NCI-H526 treated with DMSO at 0.1 percent for 48 hours (cell line): ENCODE measurements around the gene FREM1.
A peak's percentile ranks its signal among the peaks of the same experiment; 100 is the strongest.

Source experiments
- DNase-seq: peaks from one replicate; lab custom pipeline; 2025; lab: John Stamatoyannopoulos, UW

FREM1 gene

DNA sequence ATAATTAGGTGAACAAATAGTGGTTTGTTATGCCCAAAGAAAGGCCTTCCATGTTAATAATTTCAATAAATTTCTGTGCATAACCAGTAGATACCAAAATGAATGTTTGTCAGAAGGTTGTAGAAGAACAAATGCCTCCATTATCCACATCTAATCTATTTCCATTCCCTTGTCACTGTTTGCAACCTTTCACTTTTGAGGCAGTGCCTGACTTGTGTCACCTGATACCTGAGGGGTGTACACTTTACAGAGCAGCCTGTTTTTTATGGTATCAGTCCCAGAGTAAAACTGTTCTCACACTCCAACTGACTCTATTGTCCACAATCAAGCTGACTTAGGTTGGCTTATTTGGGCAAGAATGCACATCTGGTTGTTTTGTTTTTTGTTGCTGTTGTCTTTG lies 40.1 kb downstream of the FREM1 start:
- no peak for DNase-seq

DNA sequence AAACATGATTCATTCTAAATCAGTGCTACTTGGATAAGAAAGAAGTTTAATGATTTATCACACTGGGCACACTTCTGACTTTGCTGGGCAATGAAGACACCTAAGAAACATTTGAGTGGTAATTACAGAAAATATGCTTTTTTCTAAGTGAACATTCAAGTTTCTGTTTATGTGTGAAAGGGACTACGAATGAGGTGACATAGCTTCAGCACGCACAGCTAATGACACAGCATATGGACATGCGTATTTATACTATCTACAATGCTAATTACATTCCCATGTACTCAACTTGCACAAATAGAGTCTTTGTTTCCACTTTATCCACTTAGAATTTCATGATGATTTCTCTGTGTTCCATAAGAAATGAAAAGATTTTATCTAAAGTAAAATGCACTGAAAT lies 40.6 kb downstream of the FREM1 start:
- no peak for DNase-seq

DNA sequence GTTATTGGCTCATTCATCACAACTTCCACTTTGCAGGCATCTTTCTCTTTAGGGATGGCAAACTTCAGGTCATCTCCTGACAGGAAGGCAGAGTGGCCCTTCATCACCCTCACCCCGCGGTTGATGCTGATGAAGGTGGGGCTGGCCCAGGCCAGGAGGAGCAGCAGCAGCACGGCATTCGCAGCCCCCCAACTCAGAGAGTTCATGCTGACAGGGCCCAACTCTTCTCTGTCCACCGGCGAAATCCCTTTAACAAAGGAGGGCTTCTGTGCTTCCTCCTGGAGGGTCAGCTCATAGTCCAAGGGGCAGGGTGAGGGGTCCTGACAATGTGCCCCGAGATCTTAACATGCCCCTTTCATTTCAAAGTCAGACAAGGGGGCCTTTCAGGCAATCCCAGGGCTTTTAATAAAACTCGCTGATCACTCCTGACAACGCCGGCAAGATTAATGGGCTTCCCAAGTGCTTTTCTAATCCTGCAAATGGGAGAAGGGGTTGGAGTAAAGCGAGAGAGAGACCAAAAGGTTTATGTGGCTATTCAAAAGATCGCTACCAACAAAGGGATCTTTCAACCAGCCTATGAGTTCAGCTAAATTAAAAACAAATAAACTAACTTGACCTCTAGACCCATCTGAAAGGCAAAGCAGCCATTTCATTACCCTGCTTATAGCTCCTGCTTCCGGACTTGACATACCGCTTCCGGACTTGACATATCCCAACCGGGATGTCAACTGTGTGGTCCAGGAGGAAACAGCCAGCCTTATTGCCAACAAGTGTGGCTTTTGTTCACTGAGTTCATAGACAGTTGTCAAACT lies 41.2 kb downstream of the FREM1 start:
- no peak for DNase-seq

DNA sequence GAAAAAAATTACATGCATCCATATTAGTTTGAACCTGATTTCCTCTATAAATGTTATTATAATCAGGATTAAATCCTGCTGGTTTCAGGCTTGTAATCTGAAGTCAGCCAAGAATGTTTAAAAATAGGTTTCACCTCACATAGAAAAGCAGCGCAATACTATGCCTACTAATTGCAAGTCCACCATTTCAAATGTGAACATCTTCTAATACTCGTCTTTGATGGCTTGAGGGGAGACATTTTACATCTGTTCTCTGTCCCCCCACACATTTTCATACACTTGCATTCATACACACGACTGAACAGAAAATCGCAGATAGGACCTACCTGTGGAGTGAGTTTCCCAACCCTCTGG lies 41.8 kb downstream of the FREM1 start:
- DNase-seq, result no peak

DNA sequence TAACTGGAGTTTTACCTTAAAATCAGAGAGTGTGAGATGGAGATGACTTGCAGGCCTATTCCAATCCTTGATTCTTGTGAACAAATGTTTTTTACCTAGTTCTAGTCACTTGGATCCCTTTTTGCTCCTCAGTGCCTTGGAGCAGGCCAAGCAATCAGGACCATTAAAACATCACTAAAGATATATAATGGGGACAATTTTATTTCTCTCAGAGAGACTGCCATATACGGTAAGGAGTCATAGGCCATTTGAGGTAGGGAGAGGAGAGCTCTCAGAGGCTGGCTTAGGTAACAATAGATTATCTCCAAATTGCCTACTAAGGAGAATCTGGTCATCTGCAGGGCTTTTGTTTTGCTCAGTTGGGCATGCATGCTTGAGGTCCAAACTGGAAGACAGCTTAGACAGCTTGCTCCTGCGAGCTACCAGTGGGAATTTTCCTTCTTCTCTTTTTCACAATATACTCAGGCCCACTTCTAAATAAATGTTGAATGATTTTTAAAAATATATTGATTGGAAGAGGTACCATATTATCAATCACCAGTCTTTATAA lies 44.0 kb downstream of the FREM1 start:
- DNase-seq, result no peak

DNA sequence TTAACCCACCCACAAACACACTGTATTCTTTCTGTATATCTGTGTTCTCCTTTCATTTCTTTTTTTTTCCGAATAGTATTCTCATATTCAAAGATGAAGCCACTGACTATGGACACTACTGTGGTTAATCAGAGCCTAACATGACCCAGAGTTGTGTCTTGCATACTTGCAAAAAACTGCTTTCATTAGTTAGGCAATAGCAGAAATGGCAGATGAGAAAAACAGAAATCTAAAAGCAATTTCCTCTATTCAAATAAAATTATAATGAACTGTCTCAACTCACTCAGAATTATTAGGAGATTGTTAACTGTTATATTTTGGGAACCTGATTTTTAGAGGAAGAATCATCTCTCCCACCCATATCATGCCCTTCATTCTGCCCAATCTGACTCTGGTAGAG lies 45.9 kb downstream of the FREM1 start:
- DNase-seq, result no peak

DNA sequence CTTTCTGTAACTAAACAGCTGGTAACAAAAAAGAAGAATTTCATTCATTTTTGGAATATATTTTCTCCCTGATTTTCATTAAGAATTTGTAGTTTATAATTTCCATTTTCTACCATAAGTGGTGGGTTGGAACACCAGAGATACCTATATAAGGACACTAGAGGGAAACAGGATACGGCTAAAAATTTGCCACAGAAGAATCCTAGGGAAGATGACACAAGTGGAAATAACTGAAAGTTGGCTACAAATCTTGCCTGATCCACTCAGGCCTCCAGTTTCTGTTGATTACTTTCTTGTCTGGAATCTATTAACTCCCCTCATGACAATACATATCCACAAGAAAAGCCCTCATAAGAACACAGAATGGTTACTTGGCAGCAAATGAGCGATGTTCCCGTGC lies 46.8 kb downstream of the FREM1 start:
- no peak for DNase-seq

DNA sequence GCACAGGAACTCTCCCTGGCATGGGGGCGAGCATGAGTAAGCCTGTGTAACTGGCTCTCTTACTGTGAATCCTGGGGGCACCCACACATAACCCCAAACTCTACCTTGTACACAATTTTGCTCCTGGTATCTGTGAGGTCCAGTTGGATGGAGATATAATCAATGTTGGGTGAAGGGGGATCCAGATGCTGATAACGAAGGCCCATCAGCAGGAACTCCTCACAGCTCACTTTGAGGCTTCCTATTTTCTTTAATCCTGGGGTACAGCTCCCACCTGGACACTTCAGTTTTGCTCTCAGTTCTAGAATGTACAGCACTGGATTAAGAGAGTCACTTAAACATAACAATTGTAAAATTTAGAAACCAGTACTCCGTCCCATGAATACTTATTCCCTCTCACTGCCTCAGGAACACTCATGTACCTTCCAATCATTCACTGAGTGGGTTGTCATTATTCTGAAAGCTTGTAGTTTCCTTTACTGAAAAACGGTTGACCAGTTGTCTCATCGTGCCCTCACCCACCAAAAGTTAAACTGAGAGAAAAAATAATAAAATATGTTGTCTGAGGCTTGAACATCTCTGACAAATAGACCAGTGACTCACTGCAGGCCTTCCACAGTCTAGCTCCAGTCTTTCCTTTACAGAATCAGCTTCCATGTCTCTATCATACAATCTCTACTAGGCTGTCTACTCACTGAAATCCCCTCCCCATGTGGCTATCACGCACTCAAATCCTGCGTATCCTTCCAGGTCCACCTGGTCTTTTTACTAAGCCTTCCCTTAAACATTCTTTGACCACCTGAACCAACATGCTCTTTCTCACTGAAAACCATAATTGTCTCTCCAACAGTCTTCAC lies 52.6 kb downstream of the FREM1 start:
- DNase-seq, result no peak

DNA sequence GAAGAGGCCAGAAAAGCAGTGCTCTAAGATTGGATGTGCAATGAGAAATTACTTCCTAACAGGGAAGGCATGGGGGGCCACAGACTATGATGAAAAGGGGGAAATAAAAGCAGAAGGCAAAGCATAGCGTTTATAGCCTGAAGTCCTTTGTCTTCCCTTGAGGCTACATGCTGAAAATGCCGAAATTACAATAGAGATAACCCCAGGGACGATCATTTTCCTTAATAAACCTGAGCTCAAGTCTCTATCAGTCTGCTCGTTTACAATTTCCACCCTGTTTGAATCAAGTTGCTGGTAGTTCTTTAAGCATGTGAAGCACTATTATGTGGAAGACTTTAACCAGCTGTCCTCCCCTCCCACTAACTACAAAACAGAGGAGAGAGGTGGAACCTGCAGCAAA lies 60.4 kb downstream of the FREM1 start:
- DNase-seq, result no peak

DNA sequence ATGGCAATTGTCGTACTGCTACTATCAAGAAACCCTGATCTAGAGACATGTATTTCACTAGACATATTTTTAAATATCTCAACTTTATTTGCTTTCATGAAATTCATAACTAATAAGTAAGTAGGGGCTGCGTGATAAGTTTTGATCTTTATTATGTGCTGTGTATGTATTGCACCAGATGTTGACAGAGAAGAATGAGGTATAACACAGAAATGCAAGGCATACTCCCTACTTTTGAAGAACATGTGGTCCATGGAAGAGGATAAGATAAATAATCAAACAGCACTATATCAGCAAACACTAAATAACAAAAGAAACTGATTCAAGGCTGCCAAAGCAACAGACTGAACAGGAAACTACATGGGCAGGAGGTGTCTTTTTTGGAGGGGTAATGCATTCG lies 60.9 kb downstream of the FREM1 start:
- DNase-seq, result no peak

DNA sequence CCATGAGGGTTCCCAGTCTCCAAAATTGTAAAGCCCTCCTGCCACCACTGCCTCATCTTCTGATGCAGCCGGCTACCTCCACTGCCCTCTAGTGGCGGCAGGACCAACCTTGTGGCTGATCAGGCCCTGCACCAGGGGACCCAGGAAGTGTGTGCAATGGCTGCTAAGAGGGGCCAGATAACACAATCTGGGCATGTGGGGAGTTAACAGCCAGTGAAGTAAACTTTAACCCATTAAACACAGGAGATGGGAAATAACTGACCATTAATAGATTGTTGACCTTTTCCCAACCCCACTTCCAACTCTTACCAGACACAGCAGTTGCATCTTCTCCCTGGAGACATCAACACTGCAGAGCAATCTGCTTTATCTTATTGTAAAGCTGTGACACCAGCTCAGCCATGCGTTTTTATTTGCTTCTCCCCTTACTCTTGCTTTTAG lies 63.3 kb downstream of the FREM1 start:
- peak; percentile 34 for DNase-seq

DNA sequence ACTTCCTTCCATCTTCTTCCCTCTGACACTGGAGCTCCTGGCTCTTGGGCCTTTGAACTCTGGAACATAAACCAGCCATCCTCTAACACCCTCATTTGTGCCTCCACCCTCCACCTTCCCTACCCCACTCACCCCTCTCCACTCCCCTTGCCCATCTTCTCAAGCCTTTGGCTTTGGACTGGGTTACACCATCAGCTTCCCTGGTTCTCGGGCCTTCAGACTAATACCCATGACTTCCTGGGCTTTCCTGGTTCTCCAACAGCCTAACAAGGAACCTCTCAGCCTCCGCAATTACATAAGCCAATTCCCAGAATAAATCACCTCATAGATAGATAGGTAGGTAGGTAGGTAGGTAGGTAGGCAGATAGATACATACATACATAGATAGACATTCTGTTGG lies 67.1 kb downstream of the FREM1 start:
- DNase-seq, result no peak

DNA sequence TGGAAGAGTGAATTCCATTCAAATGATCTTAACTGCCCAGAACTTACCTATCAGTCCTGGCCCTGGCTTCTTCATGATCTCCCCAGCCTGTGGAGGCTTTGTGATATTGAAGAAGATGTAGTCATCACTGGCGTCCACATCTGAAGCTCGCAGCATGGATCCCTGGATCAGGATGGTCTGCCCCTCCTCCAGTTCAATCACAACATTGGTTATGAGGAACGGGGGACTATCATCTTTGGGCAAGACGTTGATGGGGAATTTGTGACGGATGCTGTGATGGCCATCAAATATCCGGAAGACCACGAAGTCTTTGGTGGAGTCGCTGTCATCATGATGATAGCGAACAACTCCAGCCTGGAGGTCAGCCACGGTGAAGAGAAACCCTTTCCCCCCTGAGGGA lies 68.0 kb downstream of the FREM1 start:
- no peak for DNase-seq

DNA sequence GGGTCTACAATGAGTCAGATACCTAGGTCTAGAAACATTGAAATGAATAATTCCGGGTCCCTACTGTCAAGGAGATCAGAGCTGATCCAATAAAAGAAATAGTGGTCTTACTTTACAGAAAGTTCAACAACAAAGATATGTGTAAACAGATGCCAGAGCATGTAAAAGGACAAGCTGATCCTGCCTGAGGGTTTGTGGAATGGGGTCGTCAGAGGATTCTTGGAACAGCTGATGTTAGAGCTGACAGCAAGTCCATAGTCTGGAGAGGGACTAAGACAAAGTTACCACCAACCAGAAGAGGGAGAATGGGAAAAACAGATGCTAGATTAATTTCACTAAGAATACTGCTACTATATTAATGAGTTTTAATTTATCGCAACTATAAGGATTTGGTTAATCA lies 71.5 kb downstream of the FREM1 start:
- DNase-seq, result no peak

DNA sequence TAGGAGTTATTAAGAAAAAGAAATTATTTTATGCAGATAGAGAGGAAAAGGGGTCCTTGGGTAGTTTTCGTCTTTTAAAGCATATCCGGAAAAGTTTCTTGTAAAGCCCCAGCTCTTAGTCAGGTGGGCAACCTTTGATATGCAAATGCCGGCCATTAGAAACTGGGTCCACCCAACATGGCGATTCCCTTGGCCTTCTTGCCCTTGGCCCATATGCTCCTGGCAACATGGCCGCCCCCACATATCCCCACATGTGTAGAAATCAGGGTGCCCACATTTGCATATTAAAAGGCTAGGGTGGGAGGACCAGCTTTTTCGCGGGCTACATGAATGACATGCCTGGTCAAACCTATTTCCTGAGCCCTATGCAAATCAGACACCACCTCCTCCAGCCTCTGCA lies 73.3 kb downstream of the FREM1 start:
- DNase-seq, result no peak

DNA sequence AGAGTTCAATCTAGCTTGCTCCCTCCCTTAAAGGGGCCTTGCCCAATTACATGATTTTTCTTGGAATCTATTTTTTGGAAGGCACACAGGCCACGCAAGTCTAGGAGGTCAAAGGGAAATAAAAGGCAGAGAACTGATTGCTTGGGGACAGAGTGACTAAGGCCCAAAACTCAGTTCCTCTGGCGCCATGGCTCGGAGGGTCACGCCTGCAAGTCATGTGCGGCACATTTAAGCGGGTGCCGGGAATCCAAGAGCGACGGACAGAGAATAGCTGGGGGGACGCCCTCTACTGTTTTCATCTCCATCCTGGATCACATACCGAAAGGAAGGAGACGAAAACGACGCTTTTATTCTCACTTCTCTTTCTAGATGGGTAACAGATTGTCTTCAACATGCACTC lies 78.6 kb downstream of the FREM1 start:
- DNase-seq, result no peak

DNA sequence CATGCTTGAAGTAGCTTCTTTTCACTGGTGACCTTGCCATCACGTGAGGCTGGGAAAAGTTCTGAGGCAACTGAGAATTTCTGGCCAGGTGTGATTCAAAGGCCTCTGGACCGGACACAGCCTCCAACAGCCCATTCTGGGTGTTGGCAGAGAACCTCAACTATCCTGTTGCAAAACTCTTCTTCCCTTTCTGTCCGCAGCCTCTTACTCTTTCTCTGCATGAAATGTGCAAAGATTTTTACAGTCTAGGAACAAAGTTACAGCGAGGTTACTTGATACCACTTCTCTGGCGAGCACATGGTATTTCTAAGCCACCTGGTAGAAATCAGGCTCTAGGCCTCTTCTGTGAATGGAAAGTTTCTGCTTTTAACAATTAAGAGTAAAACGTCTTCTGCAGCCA lies 79.2 kb downstream of the FREM1 start:
- no peak for DNase-seq

DNA sequence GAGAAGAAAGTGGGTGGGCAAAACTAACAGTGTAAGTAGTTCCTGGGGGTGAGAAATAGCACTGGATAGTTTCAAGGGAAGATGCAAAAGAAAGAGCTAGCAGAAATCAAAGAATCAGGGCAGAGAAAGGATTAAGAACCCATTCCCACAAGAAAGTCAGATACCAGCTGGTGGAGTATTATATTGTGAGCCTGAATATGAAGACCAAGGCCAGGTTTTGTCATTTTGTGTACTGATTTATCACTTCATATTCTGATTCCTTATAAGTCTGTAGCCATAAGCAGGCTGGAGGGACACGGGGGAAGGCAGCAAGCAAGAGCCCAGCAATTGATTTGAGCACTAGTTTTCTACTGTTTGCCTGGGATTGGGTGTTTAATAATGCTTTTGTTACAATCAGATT lies 80.2 kb downstream of the FREM1 start:
- no peak for DNase-seq

DNA sequence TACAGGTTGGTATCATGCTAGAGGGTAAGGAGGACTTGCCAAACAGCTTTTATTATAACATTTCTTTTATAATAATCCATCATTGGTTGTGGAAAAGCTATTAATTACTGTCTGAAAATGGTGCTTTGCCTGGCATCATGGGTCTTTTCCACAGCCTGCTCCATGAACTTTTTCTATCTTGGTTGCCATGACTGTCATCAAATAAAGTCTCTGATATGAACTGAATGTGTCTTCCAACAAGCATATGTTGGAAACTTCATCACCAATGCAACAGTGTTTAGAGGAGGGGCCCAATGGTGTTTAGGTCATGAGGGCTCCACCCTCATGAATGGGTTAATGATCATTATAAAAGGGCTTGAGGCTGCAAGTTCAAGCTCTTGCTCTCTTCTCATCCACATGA lies 81.0 kb downstream of the FREM1 start:
- DNase-seq, result no peak

DNA sequence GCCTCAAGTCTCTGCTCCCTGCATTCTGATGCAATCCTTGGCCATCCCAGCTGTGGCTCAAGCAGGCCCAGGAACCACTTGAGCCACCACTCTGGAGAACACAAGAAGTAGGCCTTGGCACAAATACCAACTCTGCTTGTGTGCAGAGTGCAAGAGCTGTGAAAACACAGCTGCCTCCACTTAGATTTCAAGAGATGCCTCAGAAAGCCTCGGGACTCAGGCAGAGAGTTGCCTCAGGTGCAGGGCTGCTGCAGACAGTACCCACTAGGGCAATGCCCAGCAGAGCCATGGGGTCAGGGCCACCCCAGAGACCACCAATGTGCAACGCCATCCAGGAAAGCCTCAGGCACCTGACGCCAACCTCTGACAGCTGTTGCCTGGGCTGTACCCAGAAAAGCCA lies 82.4 kb downstream of the FREM1 start:
- no peak for DNase-seq

DNA sequence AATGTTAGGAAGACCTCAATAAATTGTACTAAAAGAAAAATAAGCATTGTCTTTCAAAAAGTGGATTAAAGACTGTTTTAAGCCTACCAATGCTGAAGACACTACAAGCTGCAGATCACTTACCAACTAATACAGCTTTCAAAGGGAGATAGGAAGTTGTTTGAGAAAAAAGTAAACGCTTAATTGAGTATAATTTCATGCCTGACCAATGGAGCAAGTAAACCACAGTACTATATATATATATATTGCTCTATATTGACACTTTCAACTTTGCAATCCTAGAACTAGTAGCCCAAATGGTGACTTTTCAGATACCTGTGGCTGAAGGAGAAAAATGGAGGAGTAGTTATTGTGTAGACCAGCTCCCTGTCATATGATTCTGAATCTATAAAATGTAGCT lies 85.7 kb downstream of the FREM1 start:
- no peak for DNase-seq

DNA sequence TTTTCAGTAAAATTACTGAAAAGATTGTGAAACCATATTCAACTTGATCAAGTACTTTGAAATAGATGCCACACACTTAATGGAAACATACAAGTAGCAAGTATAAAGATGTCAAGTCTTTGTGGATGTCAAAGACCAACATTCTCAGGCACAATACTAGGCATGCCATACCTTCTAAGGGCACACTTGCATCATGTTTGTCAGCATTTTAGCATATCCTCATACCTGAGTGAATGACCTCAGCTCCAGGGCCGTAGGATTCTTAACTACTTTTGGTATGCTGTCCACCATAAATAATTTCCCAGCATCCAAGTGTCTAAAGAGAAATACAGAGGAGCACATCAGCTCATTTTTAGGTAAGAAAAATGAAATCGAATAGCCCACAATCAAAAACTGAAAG lies 86.4 kb downstream of the FREM1 start:
- no peak for DNase-seq

DNA sequence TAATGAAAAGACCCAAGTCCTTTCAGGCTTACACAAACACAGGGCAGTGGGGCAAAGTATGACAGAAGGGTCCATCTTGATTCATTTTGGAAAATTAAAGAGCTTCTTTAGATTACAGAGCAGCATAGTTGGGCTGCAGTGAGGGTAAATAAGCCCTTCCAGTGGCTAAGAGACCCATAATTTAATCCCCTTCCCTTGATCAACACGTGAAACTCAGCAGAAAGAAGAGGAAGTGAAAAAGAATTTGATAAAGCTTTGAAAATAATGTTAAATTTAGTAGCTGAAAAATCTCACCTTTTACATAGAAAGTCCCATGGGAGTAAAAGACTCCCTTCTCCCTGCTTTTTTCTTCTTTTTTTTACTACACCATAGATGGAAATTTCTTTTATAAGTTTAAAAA lies 87.6 kb downstream of the FREM1 start:
- no peak for DNase-seq
